ENCODE measurements around the gene PYGB.

GRCh38 chr20:25338112-25339023 lies 90.5 kb downstream of the PYGB start:
- TF ChIP-seq CTCF (conservative IDR thresholded peaks at IDR 0.05; ENCODE audit: low read depth, low read length) (peak; percentile 21; the same call in 1 of the 2 replicates), EZH2phosphoT487 (IDR thresholded peaks at IDR 0.05; ENCODE audit: borderline replicate concordance, low read length) (no peak), EZH2 (IDR thresholded peaks at IDR 0.05; ENCODE audit: low read length, unreplicated experiment) (no peak)

Measured in PC-3 (cell line).